ENCODE measurements around the gene PLCG2.

- TF ChIP-seq CTCF (IDR thresholded peaks at IDR 0.05) (no peak), POLR2A (IDR thresholded peaks at IDR 0.05) (no peak)
These were observed 5.1 kb downstream of the PLCG2 start for GRCh38 chr16:81784072-81784795.
